Kidney (tissue), 14 donors: ENCODE data around the gene MCRIP1. TPM values are rescaled to one million over a fixed set of nuclear protein-coding genes. Genes with fewer than 3 reads are reported as not detected.

Source experiments
- DNase-seq, 5 donors: peaks; one replicate each; pipeline ENCODE4 v3.0.0-alpha.2; 2013 to 2020
- FAIRE-seq: peaks from 2 replicates; lab custom pipeline; 2012; peaks lifted over from hg19 to GRCh38; lab: Jason Lieb, UNC
- H3K27ac ChIP-seq, 2 donors: one replicate each; pipeline ENCODE4 v1.7.0; 2013; ENCODE audit warnings: low read depth in 2 of 2, low read length in 2 of 2, inconsistent platforms in 1 of 2
- H3K27me3 ChIP-seq: one replicate; pipeline ENCODE4 v1.7.1; 2013; ENCODE audit warnings: low read length, inconsistent platforms; ENCODE audit not compliant: control insufficient read depth, insufficient read depth
- H3K36me3 ChIP-seq, 3 donors: one replicate each; pipeline versions ENCODE4 v1.7.0 to v1.7.1; 2013; ENCODE audit warnings: low read length in 3 of 3, control low read depth in 1 of 3, inconsistent platforms in 1 of 3; ENCODE audit not compliant: insufficient read depth in 3 of 3, control insufficient read depth in 2 of 3
- H3K4me1 ChIP-seq, 3 donors: one replicate each; pipeline versions ENCODE4 v1.7.0 to v1.7.1; 2013; ENCODE audit warnings: low read length in 3 of 3, inconsistent platforms in 1 of 3, low read depth in 1 of 3; ENCODE audit not compliant: control insufficient read depth in 2 of 3, insufficient read depth in 2 of 3
- H3K4me3 ChIP-seq, 3 donors: one replicate each; pipeline versions ENCODE4 v1.7.0 to v1.8.1; 2013; ENCODE audit warnings: low read length in 3 of 3, control low read depth in 1 of 3, inconsistent platforms in 1 of 3
- H3K9ac ChIP-seq, 3 donors: one replicate each; pipeline versions ENCODE4 v1.7.0 to v1.7.1; 2013; ENCODE audit warnings: low read length in 3 of 3, control low read depth in 1 of 3, inconsistent platforms in 1 of 3
- H3K9me3 ChIP-seq, 3 donors: one replicate each; pipeline versions ENCODE4 v1.7.0 to v1.7.1; 2013; ENCODE audit warnings: low read length in 3 of 3, control low read depth in 1 of 3, inconsistent platforms in 1 of 3; ENCODE audit not compliant: control insufficient read depth in 2 of 3, insufficient read depth in 1 of 3
- CTCF ChIP-seq: IDR thresholded peaks from 3 replicates; pipeline ENCODE4 v1.5.1; 2012; ENCODE audit warnings: mild to moderate bottlenecking, moderate library complexity, borderline replicate concordance; ENCODE audit not compliant: insufficient read depth; ENCODE audit errors: extremely low read depth
- intact Hi-C: fragments of 100-400 bp; cut with DNase I; formaldehyde crosslinking; loops from one replicate; pipeline ENCODE4 v1.11.1; 2022
- polyA plus RNA-seq: library from polyadenylated mRNA; stranded (reverse); fragments of 350-450 nt; fragmentation: Illumina TruSeq; extraction: RNeasy Lipid Tissue Mini Kit (QIAGEN cat#74804); gene quantifications from one replicate; pipeline ENCODE4 v1.2.3, GENCODE V29; 2014; ENCODE audit warnings: low read depth, low replicate concordance; ENCODE audit not compliant: insufficient read depth
- total RNA-seq: library from RNA; stranded (reverse); fragmentation: NEBNext Ultra II Directional; extraction: Animal tissue kit (Norgen Biotek cat#: 25700); gene quantifications from one replicate; pipeline ENCODE4 v1.2.1, GENCODE V29; 2021
- donor health status: control.
- donor health status: control.
- donor health status: control.
- donor health status: control.
- donor health status: control.
- donor health status: DM: yes; HTN: yes; CAD: no.
- donor health status: Normal renal cell carcinoma (clear cell type).

MCRIP1 gene
- total and polyA plus RNA-seq, 2 donors from 2014 or later: 88.3 to 151 TPM

DNA sequence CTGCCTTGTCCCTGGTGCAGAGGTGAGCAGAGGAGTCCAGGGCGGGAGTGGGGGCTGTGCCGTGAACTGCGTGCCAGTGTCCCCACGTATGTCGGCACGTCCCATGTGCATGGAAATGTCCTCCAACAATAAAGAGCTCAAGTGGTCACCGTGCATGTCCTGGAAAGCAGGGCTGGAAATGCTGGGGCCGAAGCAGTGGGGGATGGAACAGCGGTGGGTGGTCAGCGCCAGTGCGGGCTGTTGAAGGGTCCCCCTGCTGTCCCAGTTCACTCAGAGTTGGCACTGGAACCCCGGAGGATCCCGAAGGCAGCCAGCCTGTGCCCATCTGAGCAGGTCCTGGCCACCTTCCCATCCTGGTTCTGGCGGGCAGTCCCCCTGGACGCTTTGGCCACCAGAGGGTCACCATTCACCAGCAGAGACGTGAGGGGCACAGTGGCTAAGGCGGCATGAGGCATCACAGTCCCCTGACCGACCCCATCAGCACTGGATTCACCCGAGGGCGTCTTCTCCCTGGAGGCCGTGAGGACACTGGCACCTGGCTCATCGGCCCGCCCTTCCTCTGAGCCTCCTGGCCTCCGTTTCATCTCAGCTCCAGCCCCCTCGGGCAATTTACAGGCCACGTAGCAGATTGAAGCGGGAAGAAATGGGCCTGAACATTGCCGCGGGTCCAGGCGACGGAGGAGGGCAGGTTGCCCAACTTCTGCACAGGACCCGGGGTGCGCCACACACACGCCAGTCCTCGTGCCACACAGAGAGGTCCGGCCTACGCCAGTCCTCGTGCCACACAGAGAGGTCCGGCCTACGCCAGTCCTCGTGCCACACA, 19.0 kb downstream of the MCRIP1 start:
- Histone ChIP-seq H3K27ac (peak overlapping the region; percentile 87 to 97), H3K4me1 (peaks cover 0 to 6% (median 0%) of the 10 kb centered on the region in 3 donors), H3K36me3 (no peaks in the 10 kb centered on the region), H3K9me3 (no peaks in the 10 kb centered on the region), H3K27me3 (no peaks in the 10 kb centered on the region), H3K9ac (no peak overlapping the region), H3K4me3 (no peak overlapping the region)
- FAIRE-seq (no peak), DNase-seq (peak in 1 of 5 donors; percentile 79)
- TF ChIP-seq CTCF: no peak
- intact Hi-C loops: no loop called here

- Histone ChIP-seq H3K27me3 (no peaks in the 10 kb centered on the region), H3K9me3 (no peaks in the 10 kb centered on the region), H3K4me3 (no peak overlapping the region), H3K9ac (no peak overlapping the region), H3K36me3 (no peaks in the 10 kb centered on the region), H3K4me1 (peaks cover 0 to 6% (median 0%) of the 10 kb centered on the region in 3 donors), H3K27ac (no peak overlapping the region)
- DNase-seq (no peak), FAIRE-seq (no peak)
- TF ChIP-seq CTCF: no peak
- intact Hi-C loops: no loop called here
These were observed 19.8 kb downstream of the MCRIP1 start for GRCh38 chr17:81813371-81813684.

DNA sequence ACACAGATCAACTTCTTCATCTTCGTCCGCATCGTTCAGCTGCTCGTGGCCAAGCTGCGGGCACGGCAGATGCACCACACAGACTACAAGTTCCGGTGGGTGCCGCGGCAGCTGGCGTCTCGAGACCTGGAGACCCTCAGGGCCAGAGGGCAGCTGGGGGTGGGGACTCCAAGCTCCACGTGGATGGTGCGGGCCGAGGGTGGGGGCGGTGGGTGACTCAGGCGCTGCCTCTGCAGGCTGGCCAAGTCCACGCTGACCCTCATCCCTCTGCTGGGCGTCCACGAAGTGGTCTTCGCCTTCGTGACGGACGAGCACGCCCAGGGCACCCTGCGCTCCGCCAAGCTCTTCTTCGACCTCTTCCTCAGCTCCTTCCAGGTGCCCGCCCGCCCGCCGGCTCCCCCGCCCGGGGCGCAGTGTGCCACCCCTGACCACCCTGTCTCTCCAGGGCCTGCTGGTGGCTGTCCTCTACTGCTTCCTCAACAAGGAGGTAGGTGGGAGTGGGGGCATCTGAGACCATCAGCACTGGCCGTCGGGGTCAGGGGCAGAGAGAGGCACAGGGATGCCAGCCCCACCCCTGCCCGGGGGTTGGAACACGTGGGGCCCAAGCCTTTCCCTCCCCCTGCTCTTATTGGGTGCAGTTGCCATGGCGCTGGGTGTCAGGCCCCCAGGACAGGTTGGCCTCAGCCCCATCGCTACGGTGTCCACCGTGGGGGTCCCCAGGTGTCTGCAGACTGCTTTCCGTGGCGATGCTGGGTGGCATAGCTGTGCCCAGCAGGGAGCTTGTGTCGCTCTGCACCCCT, 20.3 kb downstream of the MCRIP1 start:
- no peak overlapping the region for H3K27ac ChIP-seq
- peak in 1 of 5 donors; percentile 78 for DNase-seq
- no peak for TF ChIP-seq CTCF
- no peak overlapping the region for H3K4me3 ChIP-seq
- H3K9me3 ChIP-seq: no peaks in the 10 kb centered on the region
- peaks cover 0 to 6% (median 0%) of the 10 kb centered on the region in 3 donors for H3K4me1 ChIP-seq
- H3K36me3 ChIP-seq: no peaks in the 10 kb centered on the region
- FAIRE-seq: no peak
- intact Hi-C loops: no loop called here
- H3K27me3 ChIP-seq: no peaks in the 10 kb centered on the region
- no peak overlapping the region for H3K9ac ChIP-seq
